GM19035 (cell line): Measurements from ENCODE around the gene IGFLR1.
A peak's percentile ranks its signal among the peaks of the same experiment; 100 is the strongest.
"Not testable (repeated sequence)": the region's sequence is repeated elsewhere in the genome, so short reads cannot be mapped to it uniquely, and the experiment has no call there.

Experiments
- ATAC-seq: cut with Tn5 transposase; IDR thresholded peaks from one replicate; pipeline ENCODE4 v1.9.1; 2021; ENCODE audit not compliant: unreplicated experiment

The IGFLR1 gene

GRCh38 chr19:35777961-35778360 lies 35.7 kb upstream of the IGFLR1 start:
- ATAC-seq: no peak

GRCh38 chr19:35777086-35777841 lies 35.0 kb upstream of the IGFLR1 start:
- ATAC-seq: no peak

- no peak for ATAC-seq
These were observed 34.0 kb upstream of the IGFLR1 start for GRCh38 chr19:35776102-35776788.

- peak; percentile 92 for ATAC-seq
These were observed 33.2 kb upstream of the IGFLR1 start, which contains the start of gene ARHGAP33 for GRCh38 chr19:35775298-35776101. ARHGAP33 (plus strand) TSS chr19:35775564; CDS start chr19:35775659, 95 bp downstream.

GRCh38 chr19:35775046-35775297 lies 32.7 kb upstream of the IGFLR1 start:
- no peak for ATAC-seq

GRCh38 chr19:35774274-35775045 lies 32.2 kb upstream of the IGFLR1 start:
- ATAC-seq: no peak

GRCh38 chr19:35773020-35773806 lies 31.0 kb upstream of the IGFLR1 start:
- ATAC-seq: no peak

GRCh38 chr19:35772362-35772761 lies 30.1 kb upstream of the IGFLR1 start:
- ATAC-seq: not testable (repeated sequence)

- no peak for ATAC-seq
These were observed 25.8 kb upstream of the IGFLR1 start for GRCh38 chr19:35768082-35768421.

- ATAC-seq: no peak
These were observed 25.2 kb upstream of the IGFLR1 start for GRCh38 chr19:35767288-35768081.

- no peak for ATAC-seq
These were observed 24.4 kb upstream of the IGFLR1 start for GRCh38 chr19:35766571-35767104.

GRCh38 chr19:35764432-35765315 lies 22.4 kb upstream of the IGFLR1 start:
- no peak for ATAC-seq

- ATAC-seq: no peak
These were observed 18.6 kb upstream of the IGFLR1 start for GRCh38 chr19:35760711-35761349.

GRCh38 chr19:35759697-35760096 lies 17.4 kb upstream of the IGFLR1 start:
- no peak for ATAC-seq

GRCh38 chr19:35757749-35758608 lies 15.7 kb upstream of the IGFLR1 start, which contains the start of gene PROSER3:
PROSER3 (plus strand) TSS chr19:35758176; CDS start chr19:35758216, 40 bp downstream.
- peak; percentile 96 for ATAC-seq

GRCh38 chr19:35757231-35757748 lies 15.0 kb upstream of the IGFLR1 start:
- no peak for ATAC-seq
